ENCODE data around the gene ARHGAP44.

ARHGAP44 gene

DNA sequence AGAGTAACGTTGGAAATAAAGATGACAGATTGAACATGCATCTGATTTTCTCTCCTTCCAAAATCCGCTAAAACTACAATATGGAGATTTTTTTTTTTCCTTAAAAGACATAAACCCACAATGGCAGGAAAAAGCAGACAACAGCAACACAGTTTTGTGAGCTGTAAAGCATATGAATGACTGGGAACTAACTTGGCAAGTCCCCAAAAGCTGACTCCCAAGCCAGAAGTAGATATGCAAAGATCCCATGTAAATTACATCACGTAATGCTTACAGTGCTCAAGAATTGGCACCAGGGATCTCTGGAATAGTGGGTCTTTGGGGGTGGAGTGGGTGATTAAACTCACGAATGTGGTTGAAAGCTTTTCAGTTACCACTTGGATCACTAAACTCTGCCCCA is 121.9 kb downstream of the ARHGAP44 start:
- Histone ChIP-seq H3K27ac (ENCODE audit: low read depth in 2 of 2, low read length in 2 of 2) (no peak overlapping the region), H3K4me1 (ENCODE audit: control insufficient read depth in 2 of 2, insufficient read depth in 2 of 2, low read length in 2 of 2) (no peaks in the 10 kb centered on the region), H3K9ac (ENCODE audit: low read depth in 1 of 2, low read length in 2 of 2) (no peak overlapping the region), H3K4me3 (ENCODE audit: low read length in 2 of 2) (no peak overlapping the region), H3K36me3 (ENCODE audit: control insufficient read depth in 2 of 2, insufficient read depth in 2 of 2, low read length in 2 of 2) (peaks cover 8 to 11% of the 10 kb centered on the region in 2 donors), H3K9me3 (ENCODE audit: control insufficient read depth in 2 of 2, low read length in 2 of 2) (peaks cover 0 to 6% of the 10 kb centered on the region in 2 donors), H3K27me3 (ENCODE audit: control insufficient read depth in 2 of 2, insufficient read depth in 2 of 2, low read length in 2 of 2) (no peaks in the 10 kb centered on the region)

DNA sequence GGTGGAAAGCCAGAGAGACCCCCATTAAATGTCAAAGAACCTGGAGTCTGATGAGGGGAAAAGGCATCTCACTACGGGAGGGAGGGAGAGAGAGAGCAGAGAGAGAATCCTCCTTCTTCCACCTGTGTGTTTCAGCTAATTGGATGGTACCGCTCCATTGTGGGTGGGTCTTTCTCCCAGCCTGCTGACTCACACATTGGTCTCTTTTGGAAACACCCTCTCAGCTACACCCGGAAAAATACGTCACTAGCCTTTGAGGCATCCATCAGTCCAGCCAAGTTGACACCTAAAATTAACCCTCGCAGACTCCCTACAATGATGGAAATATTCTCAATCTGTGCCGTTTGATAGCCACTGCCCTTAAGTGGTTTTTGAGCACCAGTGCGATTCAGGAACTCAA is 128.1 kb downstream of the ARHGAP44 start:
- Histone ChIP-seq H3K9me3 (ENCODE audit: control insufficient read depth in 2 of 2, low read length in 2 of 2) (no peaks in the 10 kb centered on the region), H3K27me3 (ENCODE audit: control insufficient read depth in 2 of 2, insufficient read depth in 2 of 2, low read length in 2 of 2) (no peaks in the 10 kb centered on the region), H3K4me3 (ENCODE audit: low read length in 2 of 2) (no peak overlapping the region), H3K27ac (ENCODE audit: low read depth in 2 of 2, low read length in 2 of 2) (no peak overlapping the region), H3K36me3 (ENCODE audit: control insufficient read depth in 2 of 2, insufficient read depth in 2 of 2, low read length in 2 of 2) (peaks cover 18 to 19% of the 10 kb centered on the region in 2 donors), H3K9ac (ENCODE audit: low read depth in 1 of 2, low read length in 2 of 2) (no peak overlapping the region), H3K4me1 (ENCODE audit: control insufficient read depth in 2 of 2, insufficient read depth in 2 of 2, low read length in 2 of 2) (no peaks in the 10 kb centered on the region)

DNA sequence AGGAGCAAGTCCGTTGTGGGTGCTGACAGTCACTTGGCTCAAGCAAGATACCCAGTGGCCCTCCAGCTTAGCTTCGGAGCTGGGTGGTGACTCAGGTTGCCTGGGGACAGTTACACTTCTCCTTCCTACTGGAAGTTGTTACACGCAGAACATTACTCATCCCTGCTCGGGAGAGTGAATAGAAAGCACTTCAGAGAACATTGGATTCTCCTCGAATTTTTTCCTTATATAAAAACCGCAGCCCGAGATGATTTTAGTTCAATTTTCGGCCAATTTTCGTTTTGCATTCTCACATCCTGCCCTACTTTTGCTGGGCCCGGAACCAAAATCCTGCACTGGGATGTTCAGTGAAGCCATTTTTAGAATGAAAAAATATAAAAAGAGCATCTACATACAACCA is 128.8 kb downstream of the ARHGAP44 start:
- H3K9me3 ChIP-seq (ENCODE audit: control insufficient read depth in 2 of 2, low read length in 2 of 2): no peaks in the 10 kb centered on the region
- no peak overlapping the region for H3K9ac ChIP-seq (ENCODE audit: low read depth in 1 of 2, low read length in 2 of 2)
- H3K4me3 ChIP-seq (ENCODE audit: low read length in 2 of 2): no peak overlapping the region
- H3K36me3 ChIP-seq (ENCODE audit: control insufficient read depth in 2 of 2, insufficient read depth in 2 of 2, low read length in 2 of 2): peaks cover 14 to 19% of the 10 kb centered on the region in 2 donors
- no peak overlapping the region for H3K27ac ChIP-seq (ENCODE audit: low read depth in 2 of 2, low read length in 2 of 2)
- H3K4me1 ChIP-seq (ENCODE audit: control insufficient read depth in 2 of 2, insufficient read depth in 2 of 2, low read length in 2 of 2): no peaks in the 10 kb centered on the region
- no peaks in the 10 kb centered on the region for H3K27me3 ChIP-seq (ENCODE audit: control insufficient read depth in 2 of 2, insufficient read depth in 2 of 2, low read length in 2 of 2)

DNA sequence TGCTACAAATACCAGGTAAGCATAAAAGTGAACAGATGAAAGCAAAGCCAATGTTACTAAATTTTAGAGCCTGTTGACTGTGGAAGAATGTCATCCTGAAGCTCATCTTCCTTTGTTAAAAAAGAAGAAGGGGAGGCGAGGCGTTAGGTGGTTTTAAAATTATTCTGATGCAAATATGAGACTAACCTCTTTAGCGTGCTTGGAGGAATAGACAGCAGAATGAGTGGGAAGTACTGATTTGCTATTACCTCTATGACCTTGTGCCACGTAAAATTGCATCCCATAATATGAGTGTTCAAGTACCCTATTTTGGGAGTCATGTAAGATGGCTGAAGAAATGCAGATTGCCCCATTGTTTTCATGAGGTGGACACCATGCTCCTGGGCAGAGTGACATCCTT is 132.8 kb downstream of the ARHGAP44 start:
- Histone ChIP-seq H3K4me1 (ENCODE audit: control insufficient read depth in 2 of 2, insufficient read depth in 2 of 2, low read length in 2 of 2) (no peaks in the 10 kb centered on the region), H3K4me3 (ENCODE audit: low read length in 2 of 2) (no peak overlapping the region), H3K9me3 (ENCODE audit: control insufficient read depth in 2 of 2, low read length in 2 of 2) (no peaks in the 10 kb centered on the region)

DNA sequence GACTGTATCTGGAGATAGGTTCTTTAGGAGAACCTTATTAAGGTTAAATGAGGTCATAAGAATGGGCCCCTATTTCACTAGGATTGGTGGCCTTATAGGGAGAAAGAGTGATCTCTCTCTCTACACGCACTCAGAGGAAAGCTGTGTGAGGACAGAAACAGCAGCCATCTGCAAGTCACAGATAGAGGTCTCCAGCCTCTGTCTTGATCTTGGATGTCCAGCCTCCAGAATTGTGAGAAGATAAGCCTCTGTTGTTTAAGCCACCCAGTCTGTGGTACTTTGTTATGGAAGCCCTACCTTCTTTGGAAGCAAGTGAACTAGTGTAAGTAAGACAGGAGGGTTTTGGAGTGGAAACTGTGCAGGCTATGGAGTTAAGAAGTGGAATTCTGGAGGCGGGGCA is 135.3 kb downstream of the ARHGAP44 start:
- Histone ChIP-seq H3K4me1 (ENCODE audit: control insufficient read depth in 2 of 2, insufficient read depth in 2 of 2, low read length in 2 of 2) (no peaks in the 10 kb centered on the region), H3K9me3 (ENCODE audit: control insufficient read depth in 2 of 2, low read length in 2 of 2) (no peaks in the 10 kb centered on the region), H3K36me3 (ENCODE audit: control insufficient read depth in 2 of 2, insufficient read depth in 2 of 2, low read length in 2 of 2) (peaks cover 7 to 17% of the 10 kb centered on the region in 2 donors), H3K27me3 (ENCODE audit: control insufficient read depth in 2 of 2, insufficient read depth in 2 of 2, low read length in 2 of 2) (no peaks in the 10 kb centered on the region), H3K9ac (ENCODE audit: low read depth in 1 of 2, low read length in 2 of 2) (no peak overlapping the region), H3K27ac (ENCODE audit: low read depth in 2 of 2, low read length in 2 of 2) (no peak overlapping the region), H3K4me3 (ENCODE audit: low read length in 2 of 2) (no peak overlapping the region)

More for the DNA sequence above, 132.8 kb downstream of the ARHGAP44 start:
- Histone ChIP-seq H3K36me3 (ENCODE audit: control insufficient read depth in 2 of 2, insufficient read depth in 2 of 2, low read length in 2 of 2) (peaks cover 16% of the 10 kb centered on the region in 2 donors), H3K9ac (ENCODE audit: low read depth in 1 of 2, low read length in 2 of 2) (no peak overlapping the region), H3K27me3 (ENCODE audit: control insufficient read depth in 2 of 2, insufficient read depth in 2 of 2, low read length in 2 of 2) (no peaks in the 10 kb centered on the region), H3K27ac (ENCODE audit: low read depth in 2 of 2, low read length in 2 of 2) (no peak overlapping the region)

DNA sequence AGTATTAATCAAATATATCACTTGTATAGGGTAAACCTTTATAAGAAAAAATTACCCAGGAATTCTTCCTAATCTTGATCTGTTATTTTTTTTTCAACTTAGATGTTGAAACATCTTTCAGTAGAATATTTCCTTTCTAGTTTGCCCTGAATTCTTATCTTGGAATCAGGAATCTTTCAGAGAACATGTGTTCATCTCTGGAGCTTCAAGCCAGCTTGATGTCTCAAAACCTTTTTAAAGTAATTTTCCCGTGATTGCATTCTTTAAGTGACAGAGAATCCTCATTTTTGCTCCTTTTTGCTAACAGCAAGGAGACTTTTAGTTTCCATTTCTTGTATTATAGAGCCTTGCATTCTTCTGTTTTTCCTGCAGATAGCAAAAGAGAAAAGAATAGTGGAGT is 137.7 kb downstream of the ARHGAP44 start:
- no peak overlapping the region for H3K4me3 ChIP-seq (ENCODE audit: low read length in 2 of 2)
- peaks cover 8 to 18% of the 10 kb centered on the region in 2 donors for H3K36me3 ChIP-seq (ENCODE audit: control insufficient read depth in 2 of 2, insufficient read depth in 2 of 2, low read length in 2 of 2)
- no peaks in the 10 kb centered on the region for H3K27me3 ChIP-seq (ENCODE audit: control insufficient read depth in 2 of 2, insufficient read depth in 2 of 2, low read length in 2 of 2)
- no peak overlapping the region for H3K9ac ChIP-seq (ENCODE audit: low read depth in 1 of 2, low read length in 2 of 2)
- H3K4me1 ChIP-seq (ENCODE audit: control insufficient read depth in 2 of 2, insufficient read depth in 2 of 2, low read length in 2 of 2): no peaks in the 10 kb centered on the region
- no peak overlapping the region for H3K27ac ChIP-seq (ENCODE audit: low read depth in 2 of 2, low read length in 2 of 2)
- no peaks in the 10 kb centered on the region for H3K9me3 ChIP-seq (ENCODE audit: control insufficient read depth in 2 of 2, low read length in 2 of 2)

DNA sequence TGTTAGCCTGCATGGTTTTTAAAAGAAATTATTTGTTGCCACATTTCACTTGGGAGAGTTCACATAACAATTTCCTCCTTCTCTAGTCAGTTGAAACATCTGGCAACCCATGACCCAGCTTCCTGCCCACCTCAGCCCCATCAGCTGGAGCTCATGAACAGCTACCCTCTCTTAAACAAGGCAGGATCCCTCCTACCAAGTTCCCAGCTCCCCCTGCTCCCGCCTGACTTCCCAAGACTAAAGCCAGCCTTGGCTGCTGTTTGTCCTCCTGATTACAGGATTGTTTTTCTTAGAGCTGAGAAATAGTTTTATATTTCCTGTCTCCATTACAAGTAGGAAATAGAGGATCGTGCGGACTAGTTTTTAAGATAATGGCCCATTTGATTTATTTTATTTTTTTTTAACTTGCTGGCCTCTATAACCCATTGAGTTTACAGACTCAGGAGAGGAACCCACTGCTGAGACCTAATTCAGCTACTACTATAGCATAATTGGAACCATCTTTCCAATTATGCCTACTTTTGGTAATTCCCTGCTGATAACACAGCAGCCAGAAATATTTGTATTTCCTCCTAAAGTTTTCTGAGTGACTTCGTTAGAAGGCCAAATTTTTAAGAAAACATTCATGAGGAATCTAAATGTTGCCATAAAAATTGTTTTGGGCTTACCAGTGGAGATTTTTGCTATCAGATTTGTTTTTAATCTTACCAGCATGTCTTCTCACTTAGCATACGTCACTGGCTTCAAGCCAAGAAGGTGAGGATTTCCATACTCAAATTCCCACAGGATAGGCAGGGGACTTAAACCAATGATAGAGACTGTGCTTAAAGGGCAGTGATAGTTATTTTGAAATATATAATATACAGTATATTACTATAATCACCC is 138.5 kb downstream of the ARHGAP44 start:
- H3K9me3 ChIP-seq (ENCODE audit: control insufficient read depth in 2 of 2, low read length in 2 of 2): no peaks in the 10 kb centered on the region
- H3K4me1 ChIP-seq (ENCODE audit: control insufficient read depth in 2 of 2, insufficient read depth in 2 of 2, low read length in 2 of 2): no peaks in the 10 kb centered on the region
- H3K27ac ChIP-seq (ENCODE audit: low read depth in 2 of 2, low read length in 2 of 2): no peak overlapping the region
- H3K27me3 ChIP-seq (ENCODE audit: control insufficient read depth in 2 of 2, insufficient read depth in 2 of 2, low read length in 2 of 2): no peaks in the 10 kb centered on the region
- no peak overlapping the region for H3K9ac ChIP-seq (ENCODE audit: low read depth in 1 of 2, low read length in 2 of 2)
- no peak overlapping the region for H3K4me3 ChIP-seq (ENCODE audit: low read length in 2 of 2)
- peaks cover 8 to 18% of the 10 kb centered on the region in 2 donors for H3K36me3 ChIP-seq (ENCODE audit: control insufficient read depth in 2 of 2, insufficient read depth in 2 of 2, low read length in 2 of 2)

DNA sequence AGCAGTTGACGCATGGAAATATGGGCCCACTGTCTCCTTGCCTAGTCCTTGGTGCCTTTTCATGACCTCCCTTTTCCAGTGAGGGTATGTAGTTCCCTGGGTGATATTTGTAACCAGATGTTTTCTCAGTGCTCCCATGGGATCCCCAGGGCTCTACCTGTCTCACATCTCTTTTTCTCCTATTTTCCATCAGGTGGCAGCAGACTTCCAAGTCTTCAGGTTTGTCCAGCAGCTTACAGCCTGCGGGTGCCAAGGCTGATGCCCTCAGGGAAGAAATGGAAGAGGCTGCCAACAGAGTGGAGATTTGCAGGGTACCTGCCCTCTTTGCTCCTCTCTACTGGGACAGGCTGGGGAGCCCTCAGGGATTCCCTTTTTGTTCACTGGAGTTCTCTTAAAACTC is 139.4 kb downstream of the ARHGAP44 start:
- Histone ChIP-seq H3K9ac (ENCODE audit: low read depth in 1 of 2, low read length in 2 of 2) (no peak overlapping the region), H3K4me3 (ENCODE audit: low read length in 2 of 2) (no peak overlapping the region), H3K36me3 (ENCODE audit: control insufficient read depth in 2 of 2, insufficient read depth in 2 of 2, low read length in 2 of 2) (peaks cover 9 to 18% of the 10 kb centered on the region in 2 donors), H3K9me3 (ENCODE audit: control insufficient read depth in 2 of 2, low read length in 2 of 2) (no peaks in the 10 kb centered on the region), H3K4me1 (ENCODE audit: control insufficient read depth in 2 of 2, insufficient read depth in 2 of 2, low read length in 2 of 2) (no peaks in the 10 kb centered on the region), H3K27ac (ENCODE audit: low read depth in 2 of 2, low read length in 2 of 2) (no peak overlapping the region), H3K27me3 (ENCODE audit: control insufficient read depth in 2 of 2, insufficient read depth in 2 of 2, low read length in 2 of 2) (no peaks in the 10 kb centered on the region)

DNA sequence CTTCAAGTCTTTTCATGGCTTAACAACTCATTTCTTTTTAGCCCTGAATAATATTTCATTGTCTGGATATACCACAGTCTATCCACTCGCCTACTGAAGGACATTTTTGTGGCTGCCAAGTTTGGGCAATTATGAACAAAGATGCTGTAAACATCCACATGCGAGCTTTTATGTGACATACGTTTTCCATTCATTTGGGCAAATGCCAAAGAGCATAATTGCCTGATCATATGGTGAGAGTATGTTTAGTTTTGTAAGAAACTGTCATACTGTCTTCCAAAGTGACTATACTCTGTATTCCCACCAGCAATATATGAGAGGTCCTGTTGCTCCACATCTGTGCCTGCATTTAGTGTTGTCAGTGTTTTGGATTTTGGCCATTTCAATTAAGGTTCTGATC is 147.2 kb downstream of the ARHGAP44 start:
- Histone ChIP-seq H3K9me3 (ENCODE audit: control insufficient read depth in 2 of 2, low read length in 2 of 2) (no peaks in the 10 kb centered on the region), H3K4me1 (ENCODE audit: control insufficient read depth in 2 of 2, insufficient read depth in 2 of 2, low read length in 2 of 2) (no peaks in the 10 kb centered on the region), H3K27ac (ENCODE audit: low read depth in 2 of 2, low read length in 2 of 2) (no peak overlapping the region), H3K36me3 (ENCODE audit: control insufficient read depth in 2 of 2, insufficient read depth in 2 of 2, low read length in 2 of 2) (peaks cover 3 to 6% of the 10 kb centered on the region in 2 donors), H3K27me3 (ENCODE audit: control insufficient read depth in 2 of 2, insufficient read depth in 2 of 2, low read length in 2 of 2) (no peaks in the 10 kb centered on the region), H3K4me3 (ENCODE audit: low read length in 2 of 2) (no peak overlapping the region), H3K9ac (ENCODE audit: low read depth in 1 of 2, low read length in 2 of 2) (no peak overlapping the region)

DNA sequence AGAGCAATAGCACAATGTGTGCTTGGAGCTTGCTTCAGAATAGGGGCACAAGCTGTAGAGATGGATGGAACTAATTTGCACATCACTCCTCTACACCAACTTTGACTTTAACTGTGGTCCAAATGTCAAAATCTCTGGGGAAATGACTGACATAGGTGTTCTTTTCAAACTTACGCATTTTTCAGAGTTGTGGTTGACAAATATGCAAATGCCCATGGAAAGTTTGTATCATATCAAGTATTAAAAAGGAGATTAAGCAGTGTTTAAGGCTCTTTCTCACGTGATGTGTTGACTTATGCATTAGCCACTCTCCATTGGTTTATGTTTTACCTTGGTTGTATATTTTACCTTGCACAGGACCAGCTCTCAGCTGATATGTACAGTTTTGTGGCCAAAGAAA is 151.4 kb downstream of the ARHGAP44 start:
- no peaks in the 10 kb centered on the region for H3K4me1 ChIP-seq (ENCODE audit: control insufficient read depth in 2 of 2, insufficient read depth in 2 of 2, low read length in 2 of 2)
- H3K27me3 ChIP-seq (ENCODE audit: control insufficient read depth in 2 of 2, insufficient read depth in 2 of 2, low read length in 2 of 2): no peaks in the 10 kb centered on the region
- H3K9me3 ChIP-seq (ENCODE audit: control insufficient read depth in 2 of 2, low read length in 2 of 2): no peaks in the 10 kb centered on the region
- no peak overlapping the region for H3K4me3 ChIP-seq (ENCODE audit: low read length in 2 of 2)
- H3K27ac ChIP-seq (ENCODE audit: low read depth in 2 of 2, low read length in 2 of 2): no peak overlapping the region
- H3K36me3 ChIP-seq (ENCODE audit: control insufficient read depth in 2 of 2, insufficient read depth in 2 of 2, low read length in 2 of 2): peaks cover 12 to 19% of the 10 kb centered on the region in 2 donors
- no peak overlapping the region for H3K9ac ChIP-seq (ENCODE audit: low read depth in 1 of 2, low read length in 2 of 2)
